ACC112 (cell line): ENCODE measurements around the gene BBX.

Experiments used
- H2AFZ ChIP-seq: fragments of 200-600 bp; sonication (generic); one replicate; pipeline ENCODE4 v1.6.0; 2017; ENCODE audit warnings: antibody characterized with exemption, low read length; ENCODE audit not compliant: unreplicated experiment
- H3K27ac ChIP-seq: fragments of 200-600 bp; sonication (generic); 2 replicates; pipeline ENCODE4 v1.5.1; 2014; ENCODE audit warnings: low read depth, mild to moderate bottlenecking, antibody characterized with exemption, low read length, moderate library complexity
- H3K27me3 ChIP-seq: fragments of 200-600 bp; sonication (generic); 2 replicates; pipeline ENCODE4 v1.6.1; 2014; ENCODE audit warnings: mild to moderate bottlenecking, antibody characterized with exemption, low read length, moderate library complexity, mixed read lengths; ENCODE audit not compliant: insufficient read depth
- H3K36me3 ChIP-seq: fragments of 200-600 bp; sonication (generic); 2 replicates; pipeline ENCODE4 v1.6.1; 2016; ENCODE audit warnings: mild to moderate bottlenecking, antibody characterized with exemption, low read length, moderate library complexity, mixed read lengths; ENCODE audit not compliant: insufficient read depth
- H3K4me1 ChIP-seq: fragments of 200-600 bp; sonication (generic); one replicate; pipeline ENCODE4 v1.6.1; 2016; ENCODE audit warnings: low read length, mixed read lengths; ENCODE audit not compliant: insufficient read depth, unreplicated experiment, control insufficient read depth
- H3K4me3 ChIP-seq: fragments of 200-600 bp; sonication (generic); 2 replicates; pipeline ENCODE4 v1.5.1; 2014; ENCODE audit warnings: mild to moderate bottlenecking, low read depth, low read length
- H3K79me2 ChIP-seq: fragments of 200-600 bp; sonication (generic); one replicate; pipeline ENCODE4 v1.6.0; 2016; ENCODE audit warnings: low read length; ENCODE audit not compliant: control insufficient read depth, unreplicated experiment, insufficient read depth

BBX gene

GRCh38 chr3:107596639-107597038, 73.9 kb downstream of the BBX start:
- H3K79me2 ChIP-seq: peaks cover 41% of the 10 kb centered on the region
- H3K4me1 ChIP-seq: peaks cover 24% of the 10 kb centered on the region
- H3K4me3 ChIP-seq: no peak overlapping the region
- no peak overlapping the region for H2AFZ ChIP-seq
- H3K36me3 ChIP-seq: peaks cover 7% of the 10 kb centered on the region
- no peak overlapping the region for H3K27ac ChIP-seq
- H3K27me3 ChIP-seq: no peaks in the 10 kb centered on the region

DNA sequence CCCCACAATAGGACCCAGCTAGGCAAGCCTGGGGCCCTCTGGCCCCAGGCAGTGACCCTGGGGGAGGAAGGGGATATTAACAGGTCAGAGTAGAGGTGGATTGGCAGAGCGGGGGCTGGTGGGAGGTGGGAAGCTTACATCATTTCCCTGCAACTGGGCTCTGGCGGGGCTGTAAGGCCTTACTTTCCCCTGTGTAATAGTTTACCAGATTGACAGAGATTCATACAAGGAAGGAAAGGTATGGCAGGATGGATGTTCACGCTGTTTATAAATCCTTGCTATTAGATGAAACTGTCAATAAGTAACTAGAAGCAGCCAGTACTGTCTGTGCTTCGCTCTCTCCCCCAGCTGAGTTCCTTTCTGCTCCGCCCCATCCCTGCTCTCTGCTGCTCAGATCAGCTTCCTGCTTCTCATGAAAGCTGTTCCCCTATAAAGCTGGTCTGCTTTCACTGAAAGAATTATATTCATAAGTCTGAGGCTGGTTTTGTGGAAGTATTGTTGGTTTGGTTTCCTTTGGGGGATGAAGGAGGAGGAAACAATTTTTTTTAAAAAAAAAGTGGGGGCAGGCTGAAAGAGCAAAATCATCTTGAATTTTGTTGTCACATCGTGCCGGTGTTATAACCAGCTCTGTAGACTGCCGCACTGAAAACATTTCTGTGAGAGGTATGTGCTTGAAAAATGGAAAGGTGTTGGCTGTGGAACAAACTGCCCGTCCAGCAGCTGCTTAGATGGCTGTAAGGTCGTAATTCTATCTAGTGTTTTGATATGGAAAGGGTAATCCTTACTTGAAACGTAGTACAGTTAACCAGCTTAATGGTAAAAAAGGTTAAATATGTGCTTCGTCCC, 76.4 kb downstream of the BBX start:
- H3K79me2 ChIP-seq: peaks cover 44% of the 10 kb centered on the region
- peak overlapping the region; percentile 76 for H2AFZ ChIP-seq
- peak overlapping the region; percentile 80 for H3K4me3 ChIP-seq
- peak overlapping the region; percentile 49 for H3K27ac ChIP-seq
- no peaks in the 10 kb centered on the region for H3K27me3 ChIP-seq
- peaks cover 27% of the 10 kb centered on the region for H3K4me1 ChIP-seq
- peaks cover 11% of the 10 kb centered on the region for H3K36me3 ChIP-seq

DNA sequence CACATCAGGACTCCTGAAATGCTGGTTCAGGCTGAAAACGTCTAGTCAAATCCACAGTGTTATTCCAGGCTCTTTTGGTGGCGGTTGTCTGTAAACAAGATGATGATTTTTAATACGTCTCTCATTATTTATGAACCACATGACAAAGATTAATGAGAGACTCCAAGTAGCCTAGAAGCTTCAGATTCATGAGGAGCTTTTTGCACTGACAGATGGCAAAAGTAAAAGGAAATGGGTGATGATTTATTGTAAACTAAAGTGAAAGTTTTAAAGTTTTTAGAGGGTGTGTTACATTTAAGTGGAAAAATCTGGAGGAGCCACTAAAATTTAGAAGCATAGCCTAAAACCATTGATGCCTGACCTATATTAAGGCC, 77.0 kb downstream of the BBX start:
- Histone ChIP-seq H2AFZ (peak overlapping the region; percentile 76), H3K27ac (peak overlapping the region; percentile 49), H3K36me3 (peaks cover 11% of the 10 kb centered on the region), H3K27me3 (no peaks in the 10 kb centered on the region), H3K79me2 (peaks cover 45% of the 10 kb centered on the region), H3K4me3 (peak overlapping the region; percentile 80), H3K4me1 (peaks cover 33% of the 10 kb centered on the region)

DNA sequence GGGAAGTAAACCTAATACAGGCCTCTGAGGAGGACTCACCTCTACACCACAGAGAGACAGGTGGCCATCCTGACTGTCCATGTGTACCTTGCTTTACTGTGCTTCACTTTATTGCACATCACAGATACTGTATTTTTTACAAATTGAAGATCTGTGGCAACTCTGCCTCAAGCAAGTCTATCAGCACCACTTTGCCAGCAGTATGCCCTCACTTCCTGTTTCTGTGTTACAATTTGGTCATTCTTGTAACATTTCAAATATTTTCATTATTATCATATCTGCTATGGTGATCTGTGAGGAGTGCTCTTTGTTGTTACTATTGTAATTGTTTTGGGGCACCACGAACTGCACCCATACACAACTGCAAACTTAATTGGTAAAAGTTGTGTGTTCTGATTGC, 78.0 kb downstream of the BBX start:
- peaks cover 50% of the 10 kb centered on the region for H3K79me2 ChIP-seq
- H3K27me3 ChIP-seq: no peaks in the 10 kb centered on the region
- H3K36me3 ChIP-seq: peaks cover 11% of the 10 kb centered on the region
- H3K4me3 ChIP-seq: no peak overlapping the region
- H2AFZ ChIP-seq: no peak overlapping the region
- H3K4me1 ChIP-seq: peaks cover 36% of the 10 kb centered on the region
- H3K27ac ChIP-seq: no peak overlapping the region

DNA sequence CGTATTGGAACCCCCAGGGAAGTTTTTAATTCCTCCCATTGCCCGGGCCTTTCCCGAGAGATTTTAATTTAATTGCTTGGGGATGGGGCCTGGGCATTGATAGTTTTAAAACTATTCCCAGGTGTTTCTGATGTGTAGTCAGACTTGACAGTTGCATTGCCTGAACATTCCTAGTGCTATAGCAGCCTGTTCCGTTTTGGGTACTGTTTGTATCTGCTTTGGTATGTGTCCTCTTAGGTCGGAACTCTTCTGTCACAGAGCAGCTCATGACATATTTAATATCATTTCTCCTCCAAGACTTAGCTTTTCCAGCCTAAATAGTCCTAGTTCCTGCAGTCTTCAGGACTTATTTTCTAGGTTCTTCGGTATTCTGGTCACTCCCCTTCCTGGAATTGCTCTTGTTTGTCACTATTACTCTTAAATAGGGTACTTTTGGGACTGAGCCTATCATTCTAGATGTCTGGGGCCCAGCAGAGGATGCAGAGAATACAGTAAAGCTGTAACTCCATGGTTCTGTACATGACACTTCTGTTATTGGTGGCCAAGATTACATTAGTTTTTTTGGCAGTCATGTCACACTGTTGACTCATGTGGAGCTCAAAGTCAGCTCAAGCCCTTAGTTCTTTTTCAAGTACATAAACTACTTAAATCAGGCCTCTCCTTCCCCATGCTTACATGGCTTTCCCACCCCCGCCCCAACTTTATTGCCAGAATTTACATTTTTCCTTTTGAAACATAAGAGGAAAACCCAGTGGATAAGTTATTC, 81.5 kb downstream of the BBX start:
- Histone ChIP-seq H2AFZ (no peak overlapping the region), H3K36me3 (peaks cover 16% of the 10 kb centered on the region), H3K27me3 (no peaks in the 10 kb centered on the region), H3K4me1 (peaks cover 23% of the 10 kb centered on the region), H3K4me3 (no peak overlapping the region), H3K79me2 (peaks cover 53% of the 10 kb centered on the region), H3K27ac (peak overlapping the region; percentile 13; the same call in 1 of the 2 replicates)

GRCh38 chr3:107611775-107612469, 89.2 kb downstream of the BBX start:
- peaks cover 45% of the 10 kb centered on the region for H3K79me2 ChIP-seq
- no peaks in the 10 kb centered on the region for H3K27me3 ChIP-seq
- H2AFZ ChIP-seq: no peak overlapping the region
- H3K36me3 ChIP-seq: peaks cover 12% of the 10 kb centered on the region; the same call in 1 of the 2 replicates
- no peak overlapping the region for H3K27ac ChIP-seq
- H3K4me1 ChIP-seq: no peaks in the 10 kb centered on the region
- no peak overlapping the region for H3K4me3 ChIP-seq

- Histone ChIP-seq H2AFZ (no peak overlapping the region), H3K79me2 (peaks cover 44% of the 10 kb centered on the region), H3K4me3 (no peak overlapping the region), H3K36me3 (peaks cover 12% of the 10 kb centered on the region; the same call in 1 of the 2 replicates), H3K27ac (no peak overlapping the region), H3K4me1 (no peaks in the 10 kb centered on the region), H3K27me3 (no peaks in the 10 kb centered on the region)
These were observed 89.9 kb downstream of the BBX start for GRCh38 chr3:107612664-107613084.

- H3K79me2 ChIP-seq: peaks cover 58% of the 10 kb centered on the region
- H3K4me1 ChIP-seq: peaks cover 11% of the 10 kb centered on the region
- no peaks in the 10 kb centered on the region for H3K36me3 ChIP-seq
- H2AFZ ChIP-seq: no peak overlapping the region
- H3K4me3 ChIP-seq: no peak overlapping the region; the same call in 1 of the 2 replicates
- no peaks in the 10 kb centered on the region for H3K27me3 ChIP-seq
- no peak overlapping the region for H3K27ac ChIP-seq
These were observed 96.8 kb downstream of the BBX start for GRCh38 chr3:107619549-107619948.

GRCh38 chr3:107620534-107620933, 97.8 kb downstream of the BBX start:
- no peak overlapping the region for H3K27ac ChIP-seq
- no peaks in the 10 kb centered on the region for H3K36me3 ChIP-seq
- H2AFZ ChIP-seq: no peak overlapping the region
- H3K27me3 ChIP-seq: no peaks in the 10 kb centered on the region
- H3K79me2 ChIP-seq: peaks cover 58% of the 10 kb centered on the region
- H3K4me1 ChIP-seq: peaks cover 11% of the 10 kb centered on the region
- H3K4me3 ChIP-seq: no peak overlapping the region

- Histone ChIP-seq H3K4me3 (no peak overlapping the region), H3K27me3 (no peaks in the 10 kb centered on the region), H3K4me1 (peaks cover 11% of the 10 kb centered on the region), H3K27ac (no peak overlapping the region), H3K79me2 (peaks cover 56% of the 10 kb centered on the region), H2AFZ (no peak overlapping the region), H3K36me3 (no peaks in the 10 kb centered on the region)
These were observed 98.7 kb downstream of the BBX start for GRCh38 chr3:107621465-107621864.
